GM23338 (cell line): ENCODE results near the gene MAOB. TPM values are rescaled to one million over a fixed set of nuclear protein-coding genes. Genes with fewer than 3 reads are reported as not detected.

Source experiments
- ATAC-seq: fragments of 200-7000 bp; cut with Tn5 transposase; 3 replicates; pipeline ENCODE4 v1.9.1; 2020
- DNase-seq: peaks from one replicate; pipeline ENCODE4 v3.0.0-alpha.2; 2015; ENCODE audit warnings: low spot score
- H2AFZ ChIP-seq: fragments of 200-600 bp; sonication (generic); 2 replicates; pipeline ENCODE4 v1.8.0; 2016; ENCODE audit warnings: antibody characterized with exemption, mild to moderate bottlenecking, moderate library complexity
- H3F3A ChIP-seq: fragments of 200-600 bp; sonication (generic); replicated peaks from 2 replicates; pipeline ENCODE4 v1.8.0; 2017; ENCODE audit warnings: antibody characterized with exemption, mixed run types, low read depth
- H3K27ac ChIP-seq: fragments of 200-600 bp; sonication (generic); 2 replicates; pipeline ENCODE4 v1.6.1; 2016; ENCODE audit warnings: low read depth
- H3K27me3 ChIP-seq: fragments of 200-600 bp; sonication (generic); 2 replicates; pipeline ENCODE4 v1.8.0; 2016; ENCODE audit warnings: mild to moderate bottlenecking, mixed run types, moderate library complexity; ENCODE audit not compliant: insufficient read depth
- H3K36me3 ChIP-seq: fragments of 200-600 bp; sonication (generic); 2 replicates; pipeline ENCODE4 v1.8.0; 2016; ENCODE audit warnings: mild to moderate bottlenecking; ENCODE audit not compliant: insufficient read depth
- H3K4me1 ChIP-seq: fragments of 200-600 bp; sonication (generic); 2 replicates; pipeline ENCODE4 v1.8.0; 2016; ENCODE audit warnings: mild to moderate bottlenecking, moderate library complexity; ENCODE audit not compliant: insufficient read depth
- H3K4me2 ChIP-seq: fragments of 200-600 bp; sonication (generic); 2 replicates; pipeline ENCODE4 v1.7.1; 2017; ENCODE audit warnings: mixed run types
- H3K4me3 ChIP-seq: fragments of 200-600 bp; sonication (generic); 2 replicates; pipeline ENCODE4 v1.6.1; 2016; ENCODE audit warnings: mixed run types
- H3K79me2 ChIP-seq: fragments of 200-600 bp; sonication (generic); replicated peaks from 2 replicates; pipeline ENCODE4 v1.8.0; 2017; ENCODE audit warnings: mild to moderate bottlenecking; ENCODE audit not compliant: insufficient read depth
- H3K9me2 ChIP-seq: fragments of 200-600 bp; sonication (generic); 2 replicates; pipeline ENCODE4 v1.8.0; 2017; ENCODE audit not compliant: insufficient read depth
- H4K20me1 ChIP-seq: fragments of 200-600 bp; sonication (generic); replicated peaks from 2 replicates; pipeline ENCODE4 v1.8.0; 2017; ENCODE audit warnings: mild to moderate bottlenecking; ENCODE audit not compliant: insufficient read depth
- H3K27ac Mint-ChIP-seq: 2 replicates; pipeline ENCODE4 v1.8.0; 2020; ENCODE audit warnings: inconsistent platforms, mild to moderate bottlenecking, moderate library complexity, mixed read lengths
- H3K27me3 Mint-ChIP-seq: 3 replicates; pipeline ENCODE4 v1.8.0; 2022; ENCODE audit warnings: low read depth, mild to moderate bottlenecking, moderate library complexity, mixed read lengths, inconsistent platforms; ENCODE audit not compliant: insufficient read depth, poor library complexity
- H3K36me3 Mint-ChIP-seq: 3 replicates; pipeline ENCODE4 v1.8.0; 2021; ENCODE audit warnings: low read depth, mild to moderate bottlenecking, inconsistent platforms, moderate library complexity, mixed read lengths
- H3K4me1 Mint-ChIP-seq: 3 replicates; pipeline ENCODE4 v1.8.0; 2020; ENCODE audit warnings: mild to moderate bottlenecking, inconsistent platforms, mixed read lengths
- H3K4me3 Mint-ChIP-seq: 3 replicates; pipeline ENCODE4 v1.8.0; 2021; ENCODE audit warnings: moderate library complexity, mild to moderate bottlenecking, inconsistent platforms, mixed read lengths
- H3K9me3 Mint-ChIP-seq: 3 replicates; pipeline ENCODE4 v1.8.0; 2020; ENCODE audit warnings: moderate library complexity, mild to moderate bottlenecking, inconsistent platforms, mixed read lengths
- CREB1 ChIP-seq: fragments of 250-450 bp; sonication (Bioruptor Pico); IDR thresholded peaks from 2 replicates; pipeline ENCODE4 v1.5.0; 2020; ENCODE audit warnings: low read depth, mild to moderate bottlenecking, moderate library complexity
- CTCF ChIP-seq, 2 experiments: fragments of 200-600 bp in 1 of 2; sonication (generic) in 1 of 2; conservative IDR thresholded peaks; 2 replicates each; pipeline versions ENCODE4 v1.5.1 to v1.6.1; 2016 to 2017; ENCODE audit warnings: antibody characterized with exemption in 2 of 2, low read depth in 2 of 2, mild to moderate bottlenecking in 2 of 2, moderate library complexity in 1 of 2
- ETS1 ChIP-seq: IDR thresholded peaks from 2 replicates; pipeline ENCODE4 v1.6.1; 2016; ENCODE audit warnings: antibody characterized with exemption
- EZH2 ChIP-seq: fragments of 200-600 bp; sonication (generic); IDR thresholded peaks from one replicate; pipeline ENCODE4 v1.8.0; 2017; ENCODE audit warnings: antibody characterized with exemption, mild to moderate bottlenecking, low read depth; ENCODE audit not compliant: unreplicated experiment
- EZH2phosphoT487 ChIP-seq: fragments of 200-600 bp; sonication (generic); IDR thresholded peaks from one replicate; pipeline ENCODE4 v1.8.1; 2018; ENCODE audit warnings: antibody characterized with exemption; ENCODE audit not compliant: unreplicated experiment
- JUNB ChIP-seq: IDR thresholded peaks from one replicate; pipeline ENCODE4 v1.6.1; 2016; ENCODE audit warnings: antibody characterized with exemption; ENCODE audit not compliant: unreplicated experiment
- NANOG ChIP-seq: IDR thresholded peaks from 2 replicates; pipeline ENCODE4 v1.6.1; 2016; ENCODE audit warnings: antibody characterized with exemption, borderline replicate concordance
- POLR2AphosphoS5 ChIP-seq: IDR thresholded peaks from 2 replicates; pipeline ENCODE4 v1.6.1; 2016; ENCODE audit warnings: antibody characterized with exemption, low read depth
- REST ChIP-seq: IDR thresholded peaks from one replicate; pipeline ENCODE4 v1.6.1; 2018; ENCODE audit warnings: antibody characterized with exemption; ENCODE audit not compliant: unreplicated experiment
- STAT1 ChIP-seq: IDR thresholded peaks from one replicate; pipeline ENCODE4 v1.6.1; 2016; ENCODE audit warnings: antibody characterized with exemption; ENCODE audit not compliant: unreplicated experiment
- ZNF114 ChIP-seq: fragments of 250-450 bp; sonication (Bioruptor Pico); IDR thresholded peaks from 2 replicates; pipeline ENCODE4 v1.5.0; 2020; ENCODE audit warnings: mild to moderate bottlenecking, moderate library complexity
- ZNF331 ChIP-seq: fragments of 250-450 bp; sonication (Bioruptor Pico); IDR thresholded peaks from 2 replicates; pipeline ENCODE4 v1.5.0; 2020; ENCODE audit warnings: low read depth, mild to moderate bottlenecking, moderate library complexity
- ZNF462 ChIP-seq: fragments of 250-450 bp; sonication (Bioruptor Pico); IDR thresholded peaks from 2 replicates; pipeline ENCODE4 v1.5.0; 2020; ENCODE audit warnings: mild to moderate bottlenecking, moderate library complexity
- polyA plus RNA-seq: library from polyadenylated mRNA; unstranded; fragments of >200 nt; fragmentation: Nextera tagmentation; extraction: Ambion mirVana; gene quantifications from 2 replicates; pipeline ENCODE4 v1.2.1, GENCODE V29; 2016
- total RNA-seq: library from RNA; depleted of rRNA; stranded (reverse); fragments of >200 nt; shearing (Covaris generic); gene quantifications from 2 replicates; pipeline ENCODE4 v1.2.3, GENCODE V29; 2014

The MAOB gene
- total and polyA plus RNA-seq, 2 experiments from 2014 or later = 1.0 to 1.3 TPM

GRCh38 chrX:43849173-43849572, 33.1 kb downstream of the MAOB start:
- H3K27me3 Mint-ChIP-seq = no peaks in the 10 kb centered on the region
- Histone ChIP-seq H3K4me1 (no peaks in the 10 kb centered on the region), H3K4me2 (no peak overlapping the region), H3K4me3 (no peak overlapping the region), H3K9me2 (no peaks in the 10 kb centered on the region), H3K79me2 (no peaks in the 10 kb centered on the region), H3F3A (no peaks in the 10 kb centered on the region), H4K20me1 (no peaks in the 10 kb centered on the region), H2AFZ (no peak overlapping the region), H3K27ac (no peak overlapping the region), H3K27me3 (no peaks in the 10 kb centered on the region), H3K36me3 (no peaks in the 10 kb centered on the region)
- DNase-seq = no peak
- H3K4me3 Mint-ChIP-seq = no peak overlapping the region
- peaks cover 6% of the 10 kb centered on the region; the same call in 2 of the 3 replicates for H3K4me1 Mint-ChIP-seq
- TF ChIP-seq EZH2phosphoT487 = no peak
- TF ChIP-seq ZNF462 (CRISPR knock-in tag) = no peak
- no peak for TF ChIP-seq ZNF331
- no peak for TF ChIP-seq ETS1
- no peak for TF ChIP-seq POLR2AphosphoS5
- no peak for TF ChIP-seq CREB1 (CRISPR knock-in tag)
- no peak for TF ChIP-seq ZNF114
- TF ChIP-seq NANOG = no peak
- TF ChIP-seq CTCF (conservative IDR thresholded peaks at IDR 0.05; ENCODE audit: low read depth in 2 of 2) = no peak
- no peak for TF ChIP-seq JUNB
- TF ChIP-seq EZH2 = no peak
- no peak for TF ChIP-seq REST
- no peak for TF ChIP-seq STAT1
- no peaks in the 10 kb centered on the region for H3K36me3 Mint-ChIP-seq
- no peak overlapping the region for H3K27ac Mint-ChIP-seq
- H3K9me3 Mint-ChIP-seq = no peaks in the 10 kb centered on the region
- ATAC-seq = no peak
